Iris pigment epithelial cell (primary cell): Measurements from ENCODE around the gene BMP7.

ENCODE experiments used
- DNase-seq: peaks from one replicate; pipeline ENCODE4 v3.0.0-alpha.2; 2011; ENCODE audit warnings: low read depth

Gene BMP7

DNA sequence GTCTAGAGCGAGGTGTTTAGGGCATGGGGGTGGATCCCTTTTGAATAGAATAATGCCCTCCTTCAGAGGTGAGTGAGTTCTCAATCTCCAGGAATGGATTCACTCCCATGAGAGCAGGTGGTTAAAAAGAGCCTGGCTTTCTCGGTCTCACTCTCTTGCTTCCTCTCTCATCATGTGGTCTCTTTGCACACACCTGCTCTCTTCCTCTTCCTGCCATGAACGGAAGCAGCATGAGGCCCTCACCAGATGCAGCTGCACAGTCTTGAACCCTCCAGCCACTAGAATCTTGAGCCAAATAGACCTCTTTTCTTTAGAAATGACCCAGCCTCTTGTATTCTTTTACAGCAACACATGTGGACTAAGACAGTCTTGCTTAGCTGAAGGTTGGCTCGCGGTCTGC lies 119.3 kb downstream of the BMP7 start:
- no peak for DNase-seq

DNA sequence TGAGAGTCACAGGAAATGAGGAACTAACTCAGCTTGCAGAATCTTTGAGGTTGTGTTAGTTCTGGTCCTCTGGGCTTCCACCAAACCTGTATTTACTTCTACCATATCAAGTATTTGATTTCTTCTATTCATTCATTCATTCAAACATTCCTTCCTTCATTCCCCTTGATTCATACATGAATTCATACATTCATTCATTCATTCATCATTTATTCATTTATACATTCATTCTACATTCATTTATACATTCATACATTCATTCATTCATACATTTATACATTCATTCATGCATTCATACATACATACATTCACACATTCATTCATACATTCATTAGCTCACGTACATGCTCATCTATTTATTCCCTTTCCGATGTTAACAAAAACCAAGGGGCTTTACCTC lies 120.3 kb downstream of the BMP7 start:
- DNase-seq, result no peak

DNA sequence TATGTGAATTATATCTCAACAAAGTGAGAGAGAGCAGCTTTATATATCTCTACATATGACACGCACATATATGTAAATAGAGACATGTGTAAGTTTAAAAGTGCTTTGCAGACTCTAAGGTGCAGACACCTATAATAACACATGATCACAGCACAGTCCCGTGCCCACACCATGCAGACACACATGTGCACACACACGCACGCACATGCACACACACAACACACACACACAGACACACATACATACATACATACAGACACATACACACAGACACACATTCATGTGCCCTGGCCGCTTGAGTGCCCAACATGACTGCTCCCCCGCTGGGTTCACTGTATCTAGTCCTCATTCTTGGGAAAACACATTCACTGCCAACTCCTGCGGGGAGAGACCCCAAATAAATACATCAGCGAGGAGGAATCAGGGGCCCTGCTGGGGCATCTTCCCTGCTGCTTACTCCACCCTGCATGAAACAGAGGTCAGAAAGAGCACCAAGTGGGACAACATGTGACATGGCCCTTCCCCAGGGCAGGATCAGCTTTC lies 121.3 kb downstream of the BMP7 start:
- DNase-seq, result no peak

DNA sequence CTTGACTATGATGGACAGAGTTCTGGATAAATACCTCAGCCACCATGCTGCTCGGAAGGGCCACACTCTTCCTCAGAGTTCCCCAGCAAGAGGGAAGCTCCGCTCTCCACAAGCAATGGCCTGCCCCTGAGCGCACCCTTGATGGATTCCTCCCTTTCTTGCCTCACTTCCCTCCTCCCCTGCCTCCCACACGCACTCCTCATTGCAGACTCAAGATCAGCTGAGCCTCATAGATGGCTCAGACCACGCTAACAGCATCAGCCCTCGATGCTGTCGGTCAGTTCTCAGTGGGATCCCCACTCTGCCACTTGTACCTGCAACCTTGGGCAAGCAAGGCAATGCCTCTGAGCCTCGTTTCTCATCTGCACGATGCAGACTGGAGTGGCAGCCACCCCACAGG lies 123.3 kb downstream of the BMP7 start:
- no peak for DNase-seq

DNA sequence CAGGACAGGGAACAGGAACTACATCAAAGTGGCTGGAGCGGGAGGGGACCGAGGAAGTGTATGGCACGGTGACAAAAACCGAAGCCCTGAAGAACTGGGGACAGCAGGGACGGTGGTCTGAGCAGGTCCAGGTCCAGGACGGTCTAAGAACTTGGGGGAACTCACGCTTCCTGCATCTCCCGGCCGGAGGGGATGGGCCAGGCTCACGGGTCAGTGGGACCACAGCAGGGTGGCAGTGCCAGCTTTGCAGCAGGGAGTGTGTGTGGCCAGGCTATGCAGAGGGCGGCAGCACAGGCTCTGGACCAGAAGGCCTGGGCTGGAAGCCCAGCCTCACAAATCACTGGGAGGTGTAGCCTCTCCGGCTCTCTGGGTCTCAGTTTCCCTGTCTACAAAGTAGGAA lies 123.8 kb downstream of the BMP7 start:
- DNase-seq, result no peak

DNA sequence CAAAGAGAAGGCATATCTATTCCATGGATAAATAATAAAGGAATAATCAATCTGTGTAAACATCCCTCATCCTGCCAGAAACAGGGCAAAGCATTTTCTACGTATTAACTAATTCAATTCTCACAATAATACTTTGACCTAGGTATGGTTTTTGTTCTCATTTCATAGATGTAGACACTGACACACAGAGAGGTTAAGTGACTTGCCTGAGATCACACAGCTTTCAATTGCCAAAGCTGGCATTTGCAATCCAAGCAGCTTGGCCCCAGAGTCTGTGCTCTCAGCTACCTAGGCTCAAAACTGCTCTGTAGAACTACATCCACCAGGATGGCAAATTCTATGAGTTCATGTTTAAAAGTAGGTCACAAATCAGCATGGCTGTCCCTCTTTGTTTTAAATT lies 124.9 kb downstream of the BMP7 start:
- no peak for DNase-seq

DNA sequence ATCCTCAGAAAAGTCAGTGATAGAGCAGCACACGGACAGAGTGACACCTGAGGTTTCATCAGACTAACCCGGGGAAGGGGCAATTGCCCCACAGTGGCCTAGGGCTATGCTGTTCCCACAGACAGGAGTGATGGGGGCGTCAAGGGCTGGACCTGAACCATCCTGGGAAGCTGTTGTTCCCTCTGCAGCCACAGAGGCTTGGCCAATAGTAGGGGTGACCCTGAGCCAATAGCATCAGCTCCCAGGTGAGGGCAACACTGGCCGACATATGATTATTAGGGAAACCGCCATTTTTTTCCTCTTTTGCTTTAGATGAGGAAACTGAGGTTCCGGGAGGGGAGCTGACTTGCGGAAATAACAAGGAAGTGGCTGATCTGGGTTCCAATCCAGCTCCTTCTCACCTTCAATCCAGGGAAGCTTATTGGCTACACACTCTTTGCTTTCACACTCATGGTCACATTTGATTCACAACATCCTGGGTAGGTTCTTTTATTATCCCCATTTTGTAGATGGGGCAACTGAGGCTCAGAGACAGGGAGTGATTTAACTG lies 126.0 kb downstream of the BMP7 start:
- no peak for DNase-seq

DNA sequence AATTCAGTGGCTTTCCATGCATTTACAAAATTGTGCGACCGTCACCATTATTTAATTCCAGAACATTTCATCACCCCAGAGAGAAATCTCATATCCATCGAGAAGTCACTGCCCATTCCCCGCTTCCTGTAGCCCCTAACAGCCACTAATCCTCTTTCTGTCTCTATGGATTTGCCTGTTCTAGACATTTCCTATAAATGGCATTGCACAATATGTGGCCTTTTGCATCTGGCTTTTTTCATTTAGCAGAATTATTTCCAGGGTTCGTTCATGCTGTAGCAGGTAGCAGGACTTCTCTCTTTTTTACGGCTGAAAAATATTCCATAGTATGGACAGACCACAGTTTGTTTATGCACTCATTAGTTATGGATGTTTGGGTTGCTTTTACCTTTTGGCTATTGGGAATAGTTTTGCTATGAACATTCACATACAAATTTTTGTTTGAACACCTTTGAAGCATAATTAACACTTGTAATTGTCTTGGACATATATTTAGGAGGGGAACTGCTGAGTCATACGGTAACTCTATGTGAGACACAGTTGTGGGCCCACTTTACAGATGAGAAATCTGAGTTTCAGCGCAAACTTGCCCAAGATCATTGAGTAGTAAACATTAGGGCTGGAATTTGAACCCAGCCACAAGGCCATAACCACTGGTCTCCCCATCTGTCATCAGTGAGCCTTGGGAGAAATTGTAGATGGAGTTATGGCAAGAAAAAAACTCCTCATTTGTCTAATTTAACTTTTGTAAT lies 126.9 kb downstream of the BMP7 start:
- DNase-seq, result no peak

DNA sequence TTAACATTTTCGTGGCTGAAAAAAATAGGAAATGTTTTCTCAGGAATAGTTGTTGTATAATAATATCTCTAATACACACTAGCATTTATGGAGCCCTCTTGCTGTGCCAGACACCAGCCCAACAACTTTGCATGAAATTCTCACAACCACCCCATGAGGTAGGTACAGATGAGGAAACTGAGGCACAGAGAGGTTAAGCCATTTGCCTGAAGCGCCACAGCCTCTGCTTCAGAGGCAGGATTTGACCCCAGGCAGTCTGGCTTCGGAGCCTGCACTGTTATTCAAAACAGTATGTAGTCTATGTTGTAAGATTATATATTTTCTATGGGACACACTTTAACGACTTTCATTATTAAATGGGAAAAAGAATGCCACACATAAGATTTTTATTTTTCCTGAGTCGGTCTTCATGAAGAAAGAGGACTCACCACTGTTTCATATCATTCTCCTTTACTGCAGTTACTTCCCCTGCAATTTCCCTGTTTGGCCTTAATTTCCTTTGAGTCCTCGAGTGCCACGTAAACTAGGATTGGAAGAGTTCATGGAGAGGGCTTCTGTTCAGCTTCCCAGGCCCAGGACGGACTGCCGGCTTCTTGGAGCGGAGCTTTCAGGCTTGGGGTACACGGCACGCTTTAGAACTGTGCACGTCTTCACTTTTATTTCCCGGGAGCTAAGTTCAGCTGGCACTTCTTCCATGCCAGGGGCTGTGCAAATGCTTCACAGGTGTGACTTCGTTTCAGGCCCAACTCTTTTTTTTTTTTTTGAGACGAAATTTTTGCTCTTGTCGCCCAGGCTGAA lies 128.0 kb downstream of the BMP7 start:
- DNase-seq, result no peak

DNA sequence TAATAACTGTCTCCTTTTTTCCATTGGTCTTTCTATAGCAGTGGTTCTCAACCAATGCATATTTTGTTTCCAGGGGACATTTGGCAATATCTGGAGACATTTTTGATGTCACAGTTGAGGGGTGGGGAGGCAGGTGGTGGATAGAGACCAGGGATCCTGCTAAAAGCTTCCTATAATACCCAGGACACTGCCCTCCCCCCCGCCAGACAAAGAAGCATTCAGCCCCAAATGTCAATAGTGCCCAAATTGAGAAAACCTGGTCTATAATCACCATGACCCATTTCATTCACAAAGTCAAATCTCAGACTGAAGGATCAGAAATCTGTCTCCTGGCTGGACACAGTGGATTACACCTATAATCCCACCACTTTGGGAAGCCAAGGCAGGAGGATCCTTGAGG lies 128.8 kb downstream of the BMP7 start:
- no peak for DNase-seq

DNA sequence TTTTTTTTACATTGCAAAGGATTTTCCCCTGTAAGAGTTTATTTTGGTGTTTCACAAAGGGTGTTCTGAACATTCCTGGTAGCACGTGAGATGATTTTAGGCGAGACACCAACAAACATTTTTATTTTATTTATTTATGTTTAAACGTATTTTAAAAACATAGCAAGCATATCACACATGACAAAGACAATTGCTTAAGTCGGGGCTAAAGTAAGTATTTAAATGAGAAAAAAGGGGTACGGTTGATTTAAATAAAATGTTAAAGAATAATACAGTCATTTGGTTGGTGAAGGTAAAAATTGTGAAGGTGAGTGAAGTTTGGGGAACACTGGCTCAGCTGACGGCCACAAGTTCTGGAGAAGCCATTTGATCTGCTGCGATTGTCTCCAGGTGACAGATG lies 129.7 kb downstream of the BMP7 start:
- DNase-seq, result no peak

DNA sequence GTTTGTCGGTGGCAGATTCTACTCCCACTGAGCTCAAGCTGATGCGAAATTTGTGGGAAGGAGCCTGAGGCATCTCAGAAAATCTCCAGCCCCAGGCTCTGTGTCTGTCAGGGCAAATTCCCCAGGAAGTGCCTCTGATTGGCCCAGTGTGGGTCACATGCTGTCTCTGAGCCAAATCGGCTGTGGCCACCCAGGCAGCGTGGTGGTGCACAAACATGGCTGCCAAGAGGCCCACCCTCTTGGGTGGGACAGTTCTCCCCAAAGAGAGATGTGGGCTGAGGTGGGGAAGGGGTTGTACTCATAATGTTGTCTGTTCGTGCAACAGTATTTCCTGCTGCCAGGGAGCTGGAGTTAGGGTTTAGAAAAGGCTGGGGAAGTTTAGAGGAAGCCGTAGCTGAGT lies 130.6 kb downstream of the BMP7 start:
- no peak for DNase-seq

DNA sequence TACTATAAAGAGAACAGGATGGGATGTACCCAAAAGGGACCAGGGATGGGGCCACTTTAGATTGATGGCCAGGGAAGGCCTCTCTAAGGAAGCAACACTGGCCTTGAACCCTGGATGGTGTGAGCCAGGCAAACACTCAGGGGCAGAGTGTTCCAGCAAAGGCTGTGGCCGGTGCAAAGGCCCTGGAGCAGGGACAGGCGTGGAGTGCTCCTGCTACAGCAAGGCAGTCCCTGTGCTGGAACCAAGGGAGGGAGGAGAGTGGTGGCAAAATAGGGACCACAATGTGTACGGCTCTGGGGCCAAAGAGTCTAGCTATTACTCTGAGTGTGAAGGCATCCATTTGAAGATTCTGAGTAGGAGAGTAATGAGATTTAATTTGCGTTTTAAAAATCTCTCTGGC lies 131.6 kb downstream of the BMP7 start:
- DNase-seq, result no peak

DNA sequence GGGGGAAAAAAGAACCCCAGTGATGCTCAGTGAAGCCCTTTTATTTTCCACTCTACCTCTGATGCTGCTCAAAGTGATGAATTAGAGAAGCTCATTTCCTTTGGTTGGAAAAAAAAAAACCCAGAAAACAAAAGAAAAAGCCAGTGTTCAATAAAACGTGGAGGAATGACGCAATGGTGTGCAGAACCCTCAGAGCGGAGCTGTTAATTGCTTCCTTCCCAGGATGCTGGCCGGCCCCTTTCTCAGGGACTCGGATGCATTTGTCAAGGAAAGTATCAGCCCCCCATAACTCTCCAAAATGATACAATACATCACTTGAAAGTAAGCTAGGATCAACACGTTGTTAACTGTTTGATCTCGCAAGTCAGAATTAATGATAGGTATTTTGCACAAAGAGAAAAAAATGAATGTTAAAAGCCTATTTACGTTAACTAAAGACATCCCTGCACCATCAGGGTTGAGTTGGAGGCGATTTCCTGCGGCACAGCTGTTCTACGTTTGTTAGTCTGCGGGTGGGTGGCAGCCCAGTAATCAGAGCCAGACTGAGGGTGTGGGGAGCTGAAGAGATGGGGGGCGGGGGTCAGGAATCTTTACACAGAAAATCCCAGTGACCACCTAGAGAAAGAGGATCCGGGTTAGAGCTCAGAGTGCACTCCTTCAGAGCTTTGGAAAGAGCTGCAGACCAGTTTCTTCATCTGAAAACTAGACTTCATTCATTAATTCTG lies 132.4 kb downstream of the BMP7 start:
- no peak for DNase-seq

DNA sequence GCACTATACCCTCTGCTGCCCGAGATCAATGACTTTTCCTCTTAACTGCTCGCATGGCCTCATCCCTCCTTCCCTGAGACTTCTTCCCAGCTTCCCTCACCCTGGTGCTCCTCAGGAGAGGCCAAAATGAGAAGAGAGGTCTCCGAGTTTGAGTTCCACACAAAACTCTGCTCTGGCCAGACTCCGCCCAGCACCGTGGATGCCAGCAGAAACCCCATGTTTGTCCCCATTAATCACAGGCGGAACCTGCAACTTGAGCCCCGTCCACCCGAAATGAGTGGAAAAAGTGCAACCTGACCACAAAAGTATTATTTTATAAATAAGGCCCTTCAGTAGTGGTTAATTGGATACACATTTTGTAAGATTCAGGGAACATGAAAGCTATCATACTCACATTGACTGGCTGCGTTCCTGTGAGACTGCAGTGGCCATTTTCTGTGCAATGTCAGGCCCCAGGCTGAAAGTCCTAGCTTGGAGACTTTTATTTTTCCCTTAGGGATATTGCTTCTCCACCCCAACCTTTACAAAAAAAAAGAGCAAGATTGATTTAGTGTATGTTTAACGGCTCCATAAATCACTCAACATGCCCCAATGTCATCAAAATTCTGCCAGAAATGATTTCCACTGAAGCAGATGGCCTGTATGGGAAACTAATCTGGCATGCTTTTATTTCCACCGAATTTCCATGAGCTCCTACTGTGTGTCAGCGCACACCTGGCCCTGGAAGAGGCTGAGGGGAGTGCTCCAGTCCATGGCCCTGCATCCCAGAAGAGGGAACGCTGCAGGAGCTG lies 134.6 kb downstream of the BMP7 start:
- DNase-seq, result no peak

DNA sequence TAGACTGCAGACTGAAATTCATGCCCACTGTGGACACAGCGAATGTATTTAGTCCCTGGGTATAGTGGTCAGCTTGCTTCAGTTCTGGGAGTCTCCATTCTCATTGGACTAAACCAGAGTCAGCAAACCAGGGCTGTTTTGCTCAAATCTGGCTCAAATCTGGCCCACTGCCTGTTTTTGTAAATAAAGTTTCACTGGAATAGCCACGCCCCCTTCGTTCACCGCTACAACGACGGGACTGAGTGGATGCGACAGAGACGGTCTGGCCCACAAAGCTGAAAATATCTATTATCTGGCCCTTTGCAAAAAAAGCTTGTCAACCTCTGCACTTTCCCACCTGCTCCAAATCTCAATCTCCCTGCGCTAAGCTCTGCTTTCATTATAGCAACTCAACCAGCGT lies 135.4 kb downstream of the BMP7 start:
- DNase-seq, result no peak

DNA sequence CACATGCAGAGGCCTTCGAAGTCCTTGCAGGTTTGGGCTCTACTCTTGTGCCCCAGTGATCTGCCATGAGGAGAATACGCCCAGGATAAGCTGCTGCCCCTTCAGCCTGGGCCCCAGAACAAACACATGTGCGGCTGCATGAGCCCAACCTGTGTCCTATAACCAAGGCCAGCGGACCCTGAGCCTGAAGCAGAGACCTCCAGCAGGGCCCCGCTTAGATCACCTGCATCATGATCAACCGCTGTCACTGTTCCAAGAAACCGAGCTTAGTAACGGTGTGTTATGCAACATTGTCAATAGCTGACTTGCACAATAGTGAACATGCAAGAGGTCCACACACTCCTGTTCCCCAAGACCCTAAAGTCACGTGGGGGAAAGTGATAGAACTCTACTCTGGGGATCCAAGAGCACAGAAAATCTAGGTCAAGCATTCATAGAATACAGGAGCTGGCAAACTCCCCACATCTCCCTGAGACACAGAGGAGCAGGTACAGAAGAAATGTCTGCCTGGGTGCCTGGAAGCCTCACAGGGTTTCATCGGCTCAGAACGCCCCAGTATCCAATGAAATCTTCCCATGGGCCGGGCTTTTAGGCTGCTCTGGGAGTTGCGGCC lies 136.2 kb downstream of the BMP7 start:
- no peak for DNase-seq

DNA sequence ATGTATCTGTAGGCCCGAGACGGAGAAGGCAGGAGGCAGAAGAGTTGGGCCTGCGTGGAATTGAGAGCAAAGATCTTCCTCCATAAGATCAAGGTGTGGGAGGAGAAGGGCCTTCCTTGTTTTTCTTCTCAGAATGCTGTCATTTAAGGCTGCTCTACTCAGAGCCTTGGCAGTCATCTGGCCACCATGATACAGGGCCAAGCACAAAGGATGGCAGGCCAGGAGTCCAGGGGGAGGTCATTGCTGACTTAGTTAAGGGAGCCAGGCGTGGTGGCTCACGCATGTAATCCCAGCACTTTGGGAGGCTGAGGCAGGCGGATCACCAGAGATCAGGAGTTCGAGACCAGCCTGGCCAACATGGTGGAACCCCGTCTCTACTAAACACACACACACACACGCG lies 137.1 kb downstream of the BMP7 start:
- DNase-seq, result no peak

DNA sequence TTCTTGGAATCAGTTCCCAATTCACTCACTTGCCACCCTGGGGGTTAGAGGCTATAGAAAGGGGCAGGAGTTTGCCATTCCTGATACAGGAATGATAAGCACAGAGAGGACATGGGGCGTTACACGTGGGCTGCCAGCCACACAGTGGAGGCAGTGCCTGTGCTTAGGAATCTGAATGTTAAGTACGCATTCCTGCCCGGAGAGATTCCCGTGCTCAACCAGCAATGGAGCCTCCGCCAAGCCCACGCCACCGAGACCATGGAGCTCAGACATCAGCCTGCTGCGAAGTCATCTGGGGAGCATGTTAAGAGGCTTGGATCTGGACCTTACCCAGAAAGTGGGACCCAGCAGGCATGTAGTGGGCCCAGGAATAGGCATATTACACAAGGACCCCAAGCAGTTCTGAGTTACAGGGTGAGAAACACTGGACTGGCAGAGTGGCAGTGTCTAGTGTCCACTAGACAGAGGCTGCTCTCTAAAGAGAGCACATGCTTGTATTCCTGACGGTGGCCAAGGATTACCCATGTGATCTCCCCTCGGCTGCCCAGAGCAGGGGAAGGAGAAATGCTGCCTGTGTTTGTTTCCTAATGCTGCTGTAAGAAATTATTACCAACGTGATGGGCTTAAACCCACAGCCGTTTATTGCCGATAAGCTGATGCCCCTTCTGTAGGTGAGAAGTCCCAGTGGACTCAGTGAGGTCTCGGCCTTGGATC lies 138.2 kb downstream of the BMP7 start:
- no peak for DNase-seq

DNA sequence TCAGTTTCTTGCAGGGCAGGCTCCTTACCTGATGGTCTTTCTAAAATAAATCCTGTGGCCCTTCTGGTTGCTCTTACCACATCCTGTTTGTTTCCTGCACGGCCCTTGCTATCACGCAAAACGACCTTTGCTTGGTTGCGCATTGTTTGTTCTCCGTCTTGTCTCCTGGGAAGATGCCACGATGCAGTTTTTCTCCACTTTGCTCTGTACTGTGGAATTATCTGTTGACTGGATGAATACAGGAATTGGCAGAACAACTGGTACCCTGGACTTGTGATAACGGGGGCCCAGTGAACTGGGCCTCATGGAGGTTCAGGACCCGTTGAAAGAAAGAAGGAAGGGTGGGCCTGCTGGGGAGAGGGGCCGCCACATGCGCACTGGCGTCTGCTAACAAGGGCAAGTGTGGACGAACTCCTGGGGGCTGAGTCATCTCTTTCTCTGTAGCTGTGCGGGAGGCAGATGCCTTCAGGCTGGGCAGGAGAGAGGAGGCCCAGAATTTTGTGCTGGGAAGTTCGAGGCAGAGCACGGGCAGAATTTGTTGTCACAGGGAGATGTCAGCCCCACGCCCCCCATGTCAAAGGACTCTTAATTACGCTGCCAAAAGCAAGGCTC lies 139.9 kb downstream of the BMP7 start:
- DNase-seq, result no peak
